ENCODE data around the gene OR52W1.

DNA sequence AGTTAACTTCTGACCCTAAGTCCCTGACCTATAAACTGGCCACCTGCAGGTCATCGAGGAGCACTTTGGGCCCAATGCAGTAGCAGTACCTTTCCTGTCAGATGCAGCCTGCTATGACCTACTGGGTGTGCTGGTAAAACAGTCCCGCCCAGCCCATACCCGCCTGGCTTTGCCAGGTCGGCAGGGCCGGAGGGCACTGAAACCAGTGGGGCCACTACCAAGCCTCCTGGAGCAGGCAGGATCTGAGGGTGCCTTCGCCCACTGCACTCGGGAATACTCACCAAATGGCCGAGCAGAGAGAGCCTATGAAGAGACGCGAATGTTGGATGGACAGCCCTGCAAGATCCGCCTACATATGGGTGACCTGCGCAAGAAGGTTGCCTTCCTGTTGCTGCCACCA, 10.8 kb downstream of the OR52W1 start:
- TF ChIP-seq RCOR1 (IDR thresholded peaks at IDR 0.05; ENCODE audit: low read length) (no peak), EP300 (IDR thresholded peaks at IDR 0.05; ENCODE audit: borderline replicate concordance in 1 of 2, low read depth in 1 of 2, low read length in 1 of 2) (no peak), POLR2AphosphoS5 (IDR thresholded peaks at IDR 0.05; ENCODE audit: low read depth, low read length) (no peak), TEAD4 (IDR thresholded peaks at IDR 0.05; ENCODE audit: borderline replicate concordance, insufficient read depth) (no peak), GABPA (IDR thresholded peaks at IDR 0.05; ENCODE audit: low read depth) (no peak)
- TF ChIP-seq, protein P1, sequence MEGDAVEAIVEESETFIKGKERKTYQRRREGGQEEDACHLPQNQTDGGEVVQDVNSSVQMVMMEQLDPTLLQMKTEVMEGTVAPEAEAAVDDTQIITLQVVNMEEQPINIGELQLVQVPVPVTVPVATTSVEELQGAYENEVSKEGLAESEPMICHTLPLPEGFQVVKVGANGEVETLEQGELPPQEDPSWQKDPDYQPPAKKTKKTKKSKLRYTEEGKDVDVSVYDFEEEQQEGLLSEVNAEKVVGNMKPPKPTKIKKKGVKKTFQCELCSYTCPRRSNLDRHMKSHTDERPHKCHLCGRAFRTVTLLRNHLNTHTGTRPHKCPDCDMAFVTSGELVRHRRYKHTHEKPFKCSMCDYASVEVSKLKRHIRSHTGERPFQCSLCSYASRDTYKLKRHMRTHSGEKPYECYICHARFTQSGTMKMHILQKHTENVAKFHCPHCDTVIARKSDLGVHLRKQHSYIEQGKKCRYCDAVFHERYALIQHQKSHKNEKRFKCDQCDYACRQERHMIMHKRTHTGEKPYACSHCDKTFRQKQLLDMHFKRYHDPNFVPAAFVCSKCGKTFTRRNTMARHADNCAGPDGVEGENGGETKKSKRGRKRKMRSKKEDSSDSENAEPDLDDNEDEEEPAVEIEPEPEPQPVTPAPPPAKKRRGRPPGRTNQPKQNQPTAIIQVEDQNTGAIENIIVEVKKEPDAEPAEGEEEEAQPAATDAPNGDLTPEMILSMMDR (IDR thresholded peaks at IDR 0.05), result no peak
- TF ChIP-seq, protein P2, sequence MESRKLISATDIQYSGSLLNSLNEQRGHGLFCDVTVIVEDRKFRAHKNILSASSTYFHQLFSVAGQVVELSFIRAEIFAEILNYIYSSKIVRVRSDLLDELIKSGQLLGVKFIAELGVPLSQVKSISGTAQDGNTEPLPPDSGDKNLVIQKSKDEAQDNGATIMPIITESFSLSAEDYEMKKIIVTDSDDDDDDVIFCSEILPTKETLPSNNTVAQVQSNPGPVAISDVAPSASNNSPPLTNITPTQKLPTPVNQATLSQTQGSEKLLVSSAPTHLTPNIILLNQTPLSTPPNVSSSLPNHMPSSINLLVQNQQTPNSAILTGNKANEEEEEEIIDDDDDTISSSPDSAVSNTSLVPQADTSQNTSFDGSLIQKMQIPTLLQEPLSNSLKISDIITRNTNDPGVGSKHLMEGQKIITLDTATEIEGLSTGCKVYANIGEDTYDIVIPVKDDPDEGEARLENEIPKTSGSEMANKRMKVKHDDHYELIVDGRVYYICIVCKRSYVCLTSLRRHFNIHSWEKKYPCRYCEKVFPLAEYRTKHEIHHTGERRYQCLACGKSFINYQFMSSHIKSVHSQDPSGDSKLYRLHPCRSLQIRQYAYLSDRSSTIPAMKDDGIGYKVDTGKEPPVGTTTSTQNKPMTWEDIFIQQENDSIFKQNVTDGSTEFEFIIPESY (IDR thresholded peaks at IDR 0.05; ENCODE audit: borderline replicate concordance, low read depth), result no peak

Data from SK-N-SH (cell line).